Natural killer cell (primary cell): ENCODE measurements around the gene URB1. TPM values are rescaled to one million over a fixed set of nuclear protein-coding genes. Genes with fewer than 3 reads are reported as not detected.

Experiments used
- ATAC-seq, 3 donors: fragments of 150-1000 bp in 2 of 3; fragments of 200-7000 bp in 1 of 3; cut with Tn5 transposase; 1 replicate in 1 of 3; 2 replicates in 2 of 3; pipeline ENCODE4 v1.10.0; 2021; ENCODE audit warnings: mild to moderate bottlenecking in 2 of 3, moderate library complexity in 2 of 3
- DNase-seq, 2 donors: peaks; one replicate each; pipeline versions ENCODE4 v3.0.0 to v3.0.0-alpha.2; 2013 to 2021; ENCODE audit warnings: mixed read lengths in 1 of 2
- H3K27ac ChIP-seq: one replicate; pipeline ENCODE4 v1.5.1; 2013; ENCODE audit warnings: mild to moderate bottlenecking, low read length
- H3K27me3 ChIP-seq: one replicate; pipeline ENCODE4 v1.6.1; 2013; ENCODE audit warnings: low read length; ENCODE audit not compliant: control insufficient read depth, insufficient read depth
- H3K36me3 ChIP-seq: one replicate; pipeline ENCODE4 v1.6.1; 2013; ENCODE audit warnings: low read length; ENCODE audit not compliant: control insufficient read depth, insufficient read depth
- H3K4me1 ChIP-seq: one replicate; pipeline ENCODE4 v1.6.1; 2013; ENCODE audit warnings: low read length; ENCODE audit not compliant: control insufficient read depth, insufficient read depth
- H3K4me3 ChIP-seq: one replicate; pipeline ENCODE4 v1.5.1; 2013; ENCODE audit warnings: low read length
- H3K9me3 ChIP-seq: one replicate; pipeline ENCODE4 v1.6.1; 2013; ENCODE audit warnings: low read length; ENCODE audit not compliant: control insufficient read depth, insufficient read depth
- H3K27ac Mint-ChIP-seq, 2 donors: one replicate each; pipeline ENCODE4 v1.8.0; 2022; ENCODE audit warnings: mild to moderate bottlenecking in 2 of 2, mixed read lengths in 2 of 2, moderate library complexity in 1 of 2
- H3K27me3 Mint-ChIP-seq, 2 donors: one replicate each; pipeline ENCODE4 v1.8.0; 2022; ENCODE audit warnings: low read depth in 2 of 2, mixed read lengths in 2 of 2
- H3K36me3 Mint-ChIP-seq: one replicate; pipeline ENCODE4 v1.8.0; 2022; ENCODE audit warnings: mixed read lengths
- H3K4me1 Mint-ChIP-seq, 2 donors: one replicate each; pipeline ENCODE4 v1.8.0; 2022; ENCODE audit warnings: mixed read lengths in 2 of 2
- H3K4me3 Mint-ChIP-seq: one replicate; pipeline ENCODE4 v1.8.0; 2022; ENCODE audit warnings: mild to moderate bottlenecking, moderate library complexity, mixed read lengths
- H3K9me3 Mint-ChIP-seq, 2 donors: one replicate each; pipeline ENCODE4 v1.8.0; 2022; ENCODE audit warnings: mixed read lengths in 2 of 2
- CTCF ChIP-seq: fragments of 200-600 bp; IDR thresholded peaks from one replicate; pipeline ENCODE4 v1.8.0; 2022; ENCODE audit warnings: antibody characterized with exemption
- WGBS: methylation state at CpG from one replicate; pipeline ENCODE4 v1.1.7; 2013; ENCODE audit warnings: missing lambda C conversion rate; ENCODE audit not compliant: insufficient coverage; 5-methylcytosine and 5-hydroxymethylcytosine counted together
- intact Hi-C: fragments of 100-400 bp; cut with micrococcal nuclease; formaldehyde crosslinking; loops from one replicate; pipeline ENCODE4 v1.14.2; 2022
- total RNA-seq, 4 donors: library from RNA; stranded (reverse); fragments of 120-200 nt in 1 of 4; gene quantifications; one replicate each; pipeline versions ENCODE4 v1.2.3 to v1.2.4, GENCODE V29; 2013 to 2022

Gene URB1
- total RNA-seq, 3 donors from 2014 or later (not counting 1 experiment from before 2014, with no cell fraction given) = 6.1 to 7.8 (median 7.5) TPM

DNA sequence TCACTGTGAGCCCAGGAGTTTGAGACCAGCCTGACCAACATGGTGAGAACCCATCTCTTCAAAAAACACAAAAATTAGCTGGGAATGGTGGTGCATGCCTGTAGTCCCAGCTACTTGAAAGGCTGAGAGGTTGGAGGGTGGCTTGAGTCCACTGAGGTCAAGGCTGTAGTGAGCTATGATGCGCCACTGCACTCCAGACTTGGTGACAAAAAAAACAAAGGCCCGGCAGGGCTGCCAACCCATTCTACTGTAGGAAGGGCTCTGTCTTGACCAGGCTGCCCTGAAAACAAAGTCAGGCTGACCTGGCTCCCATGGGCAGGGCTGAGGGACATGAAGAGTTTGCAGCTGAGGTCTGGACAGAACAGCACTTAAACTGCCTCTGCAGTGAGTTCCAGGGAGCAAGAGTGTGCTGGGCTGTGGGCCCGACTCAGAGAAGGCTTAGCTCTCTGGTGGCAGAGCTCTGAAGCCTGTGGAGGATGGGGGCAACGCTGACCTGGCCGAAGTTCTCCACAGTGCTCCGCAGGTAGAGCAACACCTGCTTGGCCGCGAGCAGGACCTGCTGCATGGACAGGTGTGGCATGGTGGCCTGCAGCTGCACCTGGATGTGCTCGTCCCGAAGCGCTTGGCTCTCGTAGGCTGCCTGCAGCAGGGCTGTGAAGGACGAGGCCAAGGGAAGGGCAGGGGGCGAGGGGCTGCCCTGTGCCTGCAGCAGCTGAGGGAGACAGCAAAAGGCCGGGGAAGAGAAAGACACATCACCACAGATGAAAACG, 42.4 kb downstream of the URB1 start:
- H3K27ac Mint-ChIP-seq = no peak overlapping the region
- no peak overlapping the region for H3K4me3 ChIP-seq
- H3K4me1 Mint-ChIP-seq = peaks cover 0 to 9% of the 10 kb centered on the region in 2 donors
- H3K9me3 ChIP-seq = peaks cover 2% of the 10 kb centered on the region
- no peaks in the 10 kb centered on the region for H3K9me3 Mint-ChIP-seq
- peaks cover 84% of the 10 kb centered on the region for H3K36me3 ChIP-seq
- DNase-seq (no peak), ATAC-seq (no peak)
- no peaks in the 10 kb centered on the region for H3K27me3 Mint-ChIP-seq
- TF ChIP-seq CTCF = no peak
- no peaks in the 10 kb centered on the region for H3K27me3 ChIP-seq
- peaks cover 26% of the 10 kb centered on the region for H3K36me3 Mint-ChIP-seq
- H3K27ac ChIP-seq = no peak overlapping the region
- H3K4me1 ChIP-seq = peaks cover 5% of the 10 kb centered on the region
- intact Hi-C loops = no loop called here
- H3K4me3 Mint-ChIP-seq = no peak overlapping the region
- 96% methylated on average over 16 of the region's 16 CpGs for WGBS

GRCh38 chr21:32349333-32349944, 43.4 kb downstream of the URB1 start:
- Histone ChIP-seq H3K27ac (no peak overlapping the region), H3K4me1 (peaks cover 5% of the 10 kb centered on the region), H3K36me3 (peaks cover 84% of the 10 kb centered on the region), H3K4me3 (no peak overlapping the region), H3K27me3 (no peaks in the 10 kb centered on the region), H3K9me3 (peaks cover 7% of the 10 kb centered on the region)
- no peak for DNase-seq
- Mint-ChIP-seq H3K27ac (peak overlapping the region in 1 of 2 donors; percentile 31), H3K27me3 (no peaks in the 10 kb centered on the region), H3K9me3 (peaks cover 0 to 5% of the 10 kb centered on the region in 2 donors), H3K4me1 (peaks cover 0 to 9% of the 10 kb centered on the region in 2 donors), H3K36me3 (peaks cover 27% of the 10 kb centered on the region), H3K4me3 (no peak overlapping the region)
- intact Hi-C loops = no loop called here
- no peak for ATAC-seq
- TF ChIP-seq CTCF = no peak
- WGBS = 94% methylated on average over 16 of the region's 16 CpGs

DNA sequence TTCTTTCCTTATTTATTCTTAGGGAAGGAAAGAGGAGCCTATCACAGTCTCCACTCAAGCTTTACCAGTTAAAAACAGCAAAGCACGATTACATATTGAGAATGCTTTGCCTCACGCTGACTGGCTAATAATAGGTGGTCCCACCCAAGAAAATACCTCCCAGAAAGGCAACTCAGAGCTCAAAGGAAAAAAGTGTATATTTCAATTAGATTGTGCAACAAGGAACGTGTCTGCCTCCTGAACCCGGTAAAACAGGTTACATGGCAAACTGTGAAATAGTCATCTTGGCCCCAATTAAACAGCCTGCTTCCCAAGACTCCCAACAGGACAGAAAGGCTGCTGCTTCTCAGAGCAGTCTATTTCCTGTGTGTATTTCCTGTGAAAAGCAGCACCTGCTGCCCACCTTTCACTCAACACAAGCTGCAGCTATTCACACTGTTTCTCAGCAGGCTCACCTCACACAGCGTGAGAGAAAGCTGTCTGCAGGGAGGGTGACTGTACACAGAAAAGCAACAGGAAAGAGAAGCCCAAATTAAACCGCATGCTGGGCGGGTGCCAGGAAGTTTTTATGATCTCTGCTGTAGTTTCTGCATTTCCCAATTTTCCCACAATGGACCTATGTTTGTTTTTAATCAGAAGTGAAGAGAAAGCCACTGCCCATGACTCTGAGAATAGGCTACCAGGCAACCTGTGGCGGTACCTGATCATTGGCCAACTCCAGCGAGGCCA, 44.0 kb downstream of the URB1 start:
- H3K9me3 Mint-ChIP-seq = peaks cover 0 to 9% of the 10 kb centered on the region in 2 donors
- ATAC-seq = no peak
- H3K4me1 Mint-ChIP-seq = peaks cover 0 to 9% of the 10 kb centered on the region in 2 donors
- H3K27ac Mint-ChIP-seq = peak overlapping the region in 1 of 2 donors; percentile 31
- Histone ChIP-seq H3K27ac (no peak overlapping the region), H3K4me1 (peaks cover 5% of the 10 kb centered on the region), H3K27me3 (no peaks in the 10 kb centered on the region), H3K9me3 (peaks cover 10% of the 10 kb centered on the region), H3K36me3 (peaks cover 84% of the 10 kb centered on the region), H3K4me3 (no peak overlapping the region)
- TF ChIP-seq CTCF = no peak
- H3K4me3 Mint-ChIP-seq = no peak overlapping the region
- DNase-seq = no peak
- intact Hi-C loops = no loop called here
- 95% methylated on average over 8 of the region's 9 CpGs for WGBS
- H3K36me3 Mint-ChIP-seq = peaks cover 30% of the 10 kb centered on the region
- no peaks in the 10 kb centered on the region for H3K27me3 Mint-ChIP-seq
